Renal pelvis (tissue), 12 donors: ENCODE results near the gene SLC38A2. TPM values are rescaled to one million over a fixed set of nuclear protein-coding genes. Genes with fewer than 3 reads are reported as not detected.

Source experiments
- DNase-seq: peaks from one replicate; pipeline ENCODE4 v3.0.0-alpha.2; 2013
- long read RNA-seq, 16 experiments: transcript quantifications; one replicate each; lab custom pipeline, GENCODE V29; 2026
- polyA plus RNA-seq, 3 donors: library from polyadenylated mRNA; unstranded; fragments of 120-200 nt; gene quantifications; one replicate each; pipeline ENCODE4 v1.2.1, GENCODE V29; 2013; ENCODE audit not compliant: insufficient read length in 3 of 3

The SLC38A2 gene
- 100 to 1,000 TPM; 169 to 212 (median 208) TPM for polyA plus RNA-seq
- long read RNA-seq, donor 1, full-length matches to known transcripts = 12 of 17 reads
- long read RNA-seq, donor 1, partial matches to known transcripts = 5 of 17 reads
- long read RNA-seq, donor 1, other reads (novel, unspliced or antisense) = 0 of 17 reads
- long read RNA-seq, donor 2, full-length matches to known transcripts = 26 of 26 reads
- long read RNA-seq, donor 2, partial matches to known transcripts = 0 of 26 reads
- long read RNA-seq, donor 2, other reads (novel, unspliced or antisense) = 0 of 26 reads
- long read RNA-seq, donor 3, full-length matches to known transcripts = 20 of 26 reads
- long read RNA-seq, donor 3, partial matches to known transcripts = 6 of 26 reads
- long read RNA-seq, donor 3, other reads (novel, unspliced or antisense) = 0 of 26 reads
- long read RNA-seq, donor 4, full-length matches to known transcripts = 18 of 18 reads
- long read RNA-seq, donor 4, partial matches to known transcripts = 0 of 18 reads
- long read RNA-seq, donor 4, other reads (novel, unspliced or antisense) = 0 of 18 reads
- long read RNA-seq, donor 5, full-length matches to known transcripts = 13 of 13 reads
- long read RNA-seq, donor 5, partial matches to known transcripts = 0 of 13 reads
- long read RNA-seq, donor 5, other reads (novel, unspliced or antisense) = 0 of 13 reads
- long read RNA-seq, donor 6, full-length matches to known transcripts = 11 of 16 reads
- long read RNA-seq, donor 6, partial matches to known transcripts = 5 of 16 reads
- long read RNA-seq, donor 6, other reads (novel, unspliced or antisense) = 0 of 16 reads
- long read RNA-seq, donor 7, full-length matches to known transcripts = 30 of 30 reads
- long read RNA-seq, donor 7, partial matches to known transcripts = 0 of 30 reads
- long read RNA-seq, donor 7, other reads (novel, unspliced or antisense) = 0 of 30 reads
- long read RNA-seq, donor 8, full-length matches to known transcripts = 15 of 15 reads
- long read RNA-seq, donor 8, partial matches to known transcripts = 0 of 15 reads
- long read RNA-seq, donor 8, other reads (novel, unspliced or antisense) = 0 of 15 reads
- long read RNA-seq, donor 9, full-length matches to known transcripts = 23 of 23 reads
- long read RNA-seq, donor 9, partial matches to known transcripts = 0 of 23 reads
- long read RNA-seq, donor 9, other reads (novel, unspliced or antisense) = 0 of 23 reads
- long read RNA-seq, donor 10, full-length matches to known transcripts = 26 of 26 reads
- long read RNA-seq, donor 10, partial matches to known transcripts = 0 of 26 reads
- long read RNA-seq, donor 10, other reads (novel, unspliced or antisense) = 0 of 26 reads
- long read RNA-seq, donor 11, full-length matches to known transcripts = 29 of 29 reads
- long read RNA-seq, donor 11, partial matches to known transcripts = 0 of 29 reads
- long read RNA-seq, donor 11, other reads (novel, unspliced or antisense) = 0 of 29 reads
- long read RNA-seq, donor 12, full-length matches to known transcripts = 31 of 39 reads
- long read RNA-seq, donor 12, partial matches to known transcripts = 8 of 39 reads
- long read RNA-seq, donor 12, other reads (novel, unspliced or antisense) = 0 of 39 reads
- long read RNA-seq, donor 13, full-length matches to known transcripts = 19 of 24 reads
- long read RNA-seq, donor 13, partial matches to known transcripts = 5 of 24 reads
- long read RNA-seq, donor 13, other reads (novel, unspliced or antisense) = 0 of 24 reads
- long read RNA-seq, donor 14 = 0 reads
- long read RNA-seq, donor 15, full-length matches to known transcripts = 16 of 16 reads
- long read RNA-seq, donor 15, partial matches to known transcripts = 0 of 16 reads
- long read RNA-seq, donor 15, other reads (novel, unspliced or antisense) = 0 of 16 reads
- long read RNA-seq, donor 16, full-length matches to known transcripts = 25 of 37 reads
- long read RNA-seq, donor 16, partial matches to known transcripts = 12 of 37 reads
- long read RNA-seq, donor 16, other reads (novel, unspliced or antisense) = 0 of 37 reads

DNA sequence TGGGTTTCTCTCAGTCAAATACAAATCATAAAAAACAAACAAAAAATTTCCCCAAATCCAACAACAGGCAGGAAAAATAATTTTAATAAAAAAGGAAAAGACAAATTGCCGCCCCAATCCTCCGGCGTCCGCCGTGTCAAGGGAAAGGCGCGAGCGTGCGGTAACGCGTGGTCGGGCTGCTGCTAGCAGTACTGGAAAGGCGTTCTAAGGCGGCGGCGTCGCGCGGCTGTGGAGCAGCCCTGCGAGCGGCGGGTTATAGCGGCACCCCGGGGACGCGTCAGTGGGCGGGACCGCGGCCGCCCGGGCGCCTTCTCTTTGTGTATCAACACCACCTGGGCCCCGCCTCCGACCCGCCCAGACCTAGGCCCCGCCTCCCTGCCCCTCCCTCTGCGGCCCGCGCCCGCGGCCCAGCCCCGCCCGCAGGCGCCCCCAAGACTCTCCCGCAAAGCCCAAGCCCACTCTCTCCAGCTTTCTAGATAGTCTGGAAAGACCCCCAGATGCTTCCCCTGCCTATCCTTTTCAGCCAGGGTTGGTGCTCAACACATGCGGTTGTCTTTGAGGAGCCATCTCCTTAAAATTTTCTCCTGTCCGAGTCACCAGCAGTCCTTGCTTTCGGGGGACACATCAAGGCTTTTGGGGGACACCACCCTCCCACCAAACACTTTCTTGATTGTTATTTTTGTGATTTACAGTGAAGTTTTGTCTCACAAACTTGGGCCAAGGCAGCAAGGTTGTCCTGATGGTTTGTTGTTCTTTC is at the start of gene SLC38A2:
Gene SLC38A2, minus strand, starts transcription at position 230 of the 757 bp plus-strand sequence. CDS start 1,480 bp downstream, outside the sequence.
- DNase-seq = peak; percentile 92

GRCh38 chr12:46419675-46420074 is 47.1 kb upstream of the SLC38A2 start:
- DNase-seq = no peak

DNA sequence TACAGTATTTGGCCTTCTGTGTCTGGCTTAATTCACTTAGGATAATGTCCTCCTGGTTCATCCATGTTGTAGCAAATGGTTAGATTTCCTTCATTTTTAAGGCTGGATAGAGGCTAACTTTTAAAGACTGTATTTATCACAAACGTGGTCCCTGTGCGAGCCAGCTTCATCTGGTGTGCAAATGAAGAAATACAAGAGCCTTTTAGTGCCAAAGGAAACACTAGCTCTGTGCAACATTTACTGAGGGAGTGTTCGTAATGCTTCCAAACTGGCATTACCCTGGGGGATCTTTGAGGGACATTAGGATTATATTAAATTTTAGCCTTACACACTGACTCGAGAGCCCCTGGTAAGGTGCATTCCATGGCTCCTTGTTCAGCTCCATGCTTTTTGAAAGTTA is 43.0 kb upstream of the SLC38A2 start:
- DNase-seq = no peak

DNA sequence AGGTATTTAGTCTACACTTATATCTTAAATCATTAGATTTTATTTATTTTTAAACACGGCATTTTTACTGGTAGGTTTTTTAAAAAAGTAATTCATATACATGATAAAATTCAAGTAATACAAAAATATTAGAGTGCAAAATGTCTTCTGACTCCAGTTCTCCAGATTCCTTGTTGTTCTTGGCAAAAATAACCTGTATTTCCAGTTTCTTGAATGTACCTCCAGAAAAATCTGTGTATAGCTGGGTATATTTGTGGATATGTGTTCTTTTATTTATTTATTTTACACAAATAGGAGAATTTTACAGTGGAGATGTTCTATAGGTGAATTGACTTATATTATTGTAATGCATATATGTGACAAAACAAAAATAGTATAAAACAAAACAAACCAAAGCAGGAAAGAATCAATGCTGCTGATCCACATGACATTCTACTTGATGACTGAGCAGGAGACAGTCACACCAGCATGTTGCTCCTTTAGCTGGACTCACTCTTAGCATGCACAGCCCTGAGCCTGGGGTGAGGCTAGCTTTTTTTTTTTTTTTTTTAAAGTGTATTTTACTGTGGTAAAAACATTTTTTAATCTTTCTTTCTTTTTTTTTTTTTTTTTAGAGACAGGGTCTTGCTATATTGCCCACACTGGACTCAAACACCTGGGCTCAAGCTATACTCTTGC is 42.2 kb upstream of the SLC38A2 start:
- DNase-seq = no peak

- DNase-seq = no peak
Observed at GRCh38 chr12:46413368-46413767, 40.8 kb upstream of the SLC38A2 start.

GRCh38 chr12:46412857-46413256 is 40.3 kb upstream of the SLC38A2 start:
- no peak for DNase-seq

- DNase-seq = no peak
Observed at GRCh38 chr12:46410495-46410894, 37.9 kb upstream of the SLC38A2 start.

GRCh38 chr12:46409974-46410373 is 37.4 kb upstream of the SLC38A2 start:
- no peak for DNase-seq

GRCh38 chr12:46409342-46409741 is 36.8 kb upstream of the SLC38A2 start:
- no peak for DNase-seq

- DNase-seq = no peak
Observed at GRCh38 chr12:46408441-46408840, 35.9 kb upstream of the SLC38A2 start.

DNA sequence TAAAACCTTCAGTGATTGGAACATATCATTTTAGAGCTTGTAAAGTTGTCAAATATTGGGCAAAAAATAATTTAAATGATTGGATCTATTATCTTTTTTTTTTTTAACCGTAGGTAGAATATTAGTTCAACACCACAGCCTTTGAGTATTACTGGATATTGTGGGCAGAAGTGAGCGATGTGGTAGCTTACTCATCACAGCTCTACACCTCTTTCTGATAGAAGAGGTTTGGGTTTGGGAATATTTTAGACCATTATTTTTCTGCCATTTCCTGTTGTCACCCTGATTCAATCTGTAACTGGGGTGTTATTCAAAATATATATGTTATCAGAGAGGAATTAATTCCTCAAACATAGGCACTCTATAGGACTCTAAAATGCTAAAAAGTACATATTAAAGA is 34.8 kb upstream of the SLC38A2 start:
- DNase-seq = no peak

DNA sequence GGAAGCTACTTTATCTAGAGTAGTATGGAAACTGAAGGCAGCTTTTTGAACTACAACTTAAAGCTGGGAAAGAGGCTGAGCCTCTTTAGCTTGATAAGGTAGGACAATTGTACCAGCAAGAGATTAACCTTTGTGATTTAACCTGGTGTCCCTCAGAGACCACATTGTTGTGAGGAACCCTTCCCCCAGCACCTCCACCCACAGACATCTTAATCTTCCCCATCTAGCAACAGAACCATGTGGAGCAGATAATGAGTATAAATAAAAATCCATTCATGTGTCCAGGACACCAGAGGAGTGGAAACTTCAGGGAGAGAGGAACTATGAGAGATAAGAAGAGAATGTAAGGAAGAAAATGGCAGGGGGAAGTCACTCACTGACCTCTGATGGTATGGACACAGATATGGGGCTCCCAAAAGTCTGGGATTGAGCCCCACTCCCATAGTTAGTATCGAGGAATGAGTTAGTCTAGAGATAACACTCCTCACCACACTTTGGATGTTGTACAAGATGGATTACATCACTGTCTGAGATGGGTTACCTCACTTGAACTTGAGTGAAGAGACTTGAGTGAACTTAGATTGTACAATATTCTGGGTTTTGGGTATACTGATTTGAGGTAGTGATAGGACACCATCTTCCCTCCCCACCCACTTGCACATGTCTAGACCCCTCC is 33.9 kb upstream of the SLC38A2 start:
- no peak for DNase-seq

- DNase-seq = no peak
Observed at GRCh38 chr12:46404733-46405132, 32.2 kb upstream of the SLC38A2 start.

GRCh38 chr12:46404225-46404631 is 31.7 kb upstream of the SLC38A2 start:
- no peak for DNase-seq

DNA sequence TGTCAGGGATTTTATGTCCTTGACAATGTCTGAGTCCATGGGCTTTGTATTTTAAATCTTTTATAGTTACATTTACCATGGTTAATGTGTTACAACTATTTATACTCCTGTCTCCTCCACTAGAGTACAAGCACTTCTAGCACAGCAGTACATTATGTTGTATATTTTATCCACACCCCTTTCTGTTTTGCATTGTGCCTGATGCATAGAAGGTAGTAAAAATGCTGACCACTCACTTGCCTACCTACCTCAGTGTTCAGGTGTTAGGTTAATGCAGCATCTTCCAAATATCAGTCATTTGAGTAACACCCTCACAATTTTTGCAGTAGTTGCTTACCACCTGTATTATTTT is 31.1 kb upstream of the SLC38A2 start:
- no peak for DNase-seq

GRCh38 chr12:46402941-46403718 is 30.6 kb upstream of the SLC38A2 start:
- no peak for DNase-seq

- DNase-seq = no peak
Observed at GRCh38 chr12:46402451-46402850, 29.9 kb upstream of the SLC38A2 start.

DNA sequence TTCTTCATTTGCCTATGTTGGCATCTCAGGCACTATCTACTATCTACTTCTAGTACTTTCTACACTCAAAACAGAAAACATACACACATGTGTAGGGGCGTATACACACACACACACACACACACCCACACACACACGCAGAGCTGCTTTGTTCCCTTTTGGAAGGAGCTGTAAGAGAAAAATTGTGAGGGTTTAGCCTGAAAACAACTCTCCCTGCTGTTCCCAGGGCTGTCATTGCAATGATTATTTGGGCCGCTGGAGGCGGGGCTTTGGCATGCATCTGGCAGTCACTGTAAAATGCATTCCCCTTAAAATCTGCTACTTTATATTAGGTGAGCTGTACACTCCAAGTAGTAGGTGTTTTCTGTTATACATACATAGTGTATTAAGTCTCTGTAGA is 29.1 kb upstream of the SLC38A2 start:
- no peak for DNase-seq
